NCI-H510A treated with DMSO at 0.1 percent for 48 hours (cell line): ENCODE measurements around the gene MS4A13.
"Not testable (repeated sequence)": the region's sequence is repeated elsewhere in the genome, so short reads cannot be mapped to it uniquely, and the experiment has no call there.

Source experiments
- DNase-seq: peaks from one replicate; lab custom pipeline; 2025; lab: John Stamatoyannopoulos, UW

The MS4A13 gene

GRCh38 chr11:60515144-60515855 lies at the start of gene MS4A13:
Gene MS4A13, plus strand, starts transcription at chr11:60515392. Its CDS starts 2,692 bp downstream, at chr11:60518084.
- DNase-seq, result no peak

- DNase-seq, result no peak
Observed at GRCh38 chr11:60468829-60469228, 46.4 kb upstream of the MS4A13 start.

GRCh38 chr11:60469723-60470122 lies 45.5 kb upstream of the MS4A13 start:
- no peak for DNase-seq

- no peak for DNase-seq
Observed at GRCh38 chr11:60477035-60477445, 38.2 kb upstream of the MS4A13 start.

- DNase-seq, result no peak
Observed at GRCh38 chr11:60482361-60482760, 32.8 kb upstream of the MS4A13 start.

- peak; percentile 1 for DNase-seq
Observed at GRCh38 chr11:60485987-60486386, 29.2 kb upstream of the MS4A13 start.

GRCh38 chr11:60492488-60493009 lies 22.6 kb upstream of the MS4A13 start, which contains the start of gene MS4A12:
Gene MS4A12, plus strand, starts transcription at chr11:60492778. Its CDS starts 4,541 bp downstream, at chr11:60497319.
- DNase-seq, result no peak

GRCh38 chr11:60493454-60493853 lies 21.7 kb upstream of the MS4A13 start:
- DNase-seq, result no peak

- no peak for DNase-seq
Observed at GRCh38 chr11:60498399-60498798, 16.8 kb upstream of the MS4A13 start.

GRCh38 chr11:60498853-60499252 lies 16.3 kb upstream of the MS4A13 start:
- no peak for DNase-seq

GRCh38 chr11:60500276-60500910 lies 14.8 kb upstream of the MS4A13 start:
- DNase-seq, result no peak

- no peak for DNase-seq
Observed at GRCh38 chr11:60502221-60502775, 12.9 kb upstream of the MS4A13 start.

GRCh38 chr11:60504219-60504905 lies 10.8 kb upstream of the MS4A13 start:
- DNase-seq, result no peak

- not testable (repeated sequence) for DNase-seq
Observed at GRCh38 chr11:60509609-60510008, 5.6 kb upstream of the MS4A13 start.

GRCh38 chr11:60510209-60510608 lies 5.0 kb upstream of the MS4A13 start:
- not testable (repeated sequence) for DNase-seq

GRCh38 chr11:60511393-60511792 lies 3.8 kb upstream of the MS4A13 start:
- no peak for DNase-seq

GRCh38 chr11:60512651-60513225 lies 2.5 kb upstream of the MS4A13 start:
- no peak for DNase-seq

GRCh38 chr11:60513496-60514460 lies 1.4 kb upstream of the MS4A13 start:
- no peak for DNase-seq

GRCh38 chr11:60528465-60528864 lies 13.3 kb downstream of the MS4A13 start:
- no peak for DNase-seq

- DNase-seq, result no peak
Observed at GRCh38 chr11:60528934-60529333, 13.7 kb downstream of the MS4A13 start.
